ENCODE results near the gene NKX6-1.

The NKX6-1 gene

GRCh38 chr4:84498935-84499623, at the start of gene NKX6-1:
TSS of gene NKX6-1 (minus strand) at chr4:84499292. CDS start at chr4:84498228, 1,064 bp downstream.
- DNase-seq (ENCODE audit: low spot score) = peak; percentile 86

- DNase-seq (ENCODE audit: low spot score) = no peak
Observed at GRCh38 chr4:84547211-84547610, 48.1 kb upstream of the NKX6-1 start.

GRCh38 chr4:84545093-84545492, 46.0 kb upstream of the NKX6-1 start:
- DNase-seq (ENCODE audit: low spot score) = no peak

GRCh38 chr4:84535901-84536300, 36.8 kb upstream of the NKX6-1 start:
- no peak for DNase-seq (ENCODE audit: low spot score)

GRCh38 chr4:84531689-84532088, 32.6 kb upstream of the NKX6-1 start:
- no peak for DNase-seq (ENCODE audit: low spot score)

GRCh38 chr4:84530871-84531270, 31.8 kb upstream of the NKX6-1 start:
- DNase-seq (ENCODE audit: low spot score) = no peak

- DNase-seq (ENCODE audit: low spot score) = no peak
Observed at GRCh38 chr4:84530454-84530853, 31.4 kb upstream of the NKX6-1 start.

- peak; percentile 28 for DNase-seq (ENCODE audit: low spot score)
Observed at GRCh38 chr4:84529169-84529751, 30.2 kb upstream of the NKX6-1 start.

- no peak for DNase-seq (ENCODE audit: low spot score)
Observed at GRCh38 chr4:84527391-84527790, 28.3 kb upstream of the NKX6-1 start.

- no peak for DNase-seq (ENCODE audit: low spot score)
Observed at GRCh38 chr4:84515075-84515474, 16.0 kb upstream of the NKX6-1 start.

- no peak for DNase-seq (ENCODE audit: low spot score)
Observed at GRCh38 chr4:84512277-84512676, 13.2 kb upstream of the NKX6-1 start.

GRCh38 chr4:84511703-84512102, 12.6 kb upstream of the NKX6-1 start:
- DNase-seq (ENCODE audit: low spot score) = no peak

- DNase-seq (ENCODE audit: low spot score) = no peak
Observed at GRCh38 chr4:84507941-84508340, 8.8 kb upstream of the NKX6-1 start.

GRCh38 chr4:84504821-84505220, 5.7 kb upstream of the NKX6-1 start:
- no peak for DNase-seq (ENCODE audit: low spot score)

- DNase-seq (ENCODE audit: low spot score) = peak; percentile 79
Observed at GRCh38 chr4:84503495-84504437, 4.7 kb upstream of the NKX6-1 start.

- DNase-seq (ENCODE audit: low spot score) = no peak
Observed at GRCh38 chr4:84502955-84503373, 3.9 kb upstream of the NKX6-1 start.

- no peak for DNase-seq (ENCODE audit: low spot score)
Observed at GRCh38 chr4:84502333-84502954, 3.4 kb upstream of the NKX6-1 start.

- DNase-seq (ENCODE audit: low spot score) = no peak
Observed at GRCh38 chr4:84501721-84502267, 2.7 kb upstream of the NKX6-1 start.

GRCh38 chr4:84501202-84501503, 2.1 kb upstream of the NKX6-1 start:
- no peak for DNase-seq (ENCODE audit: low spot score)

- no peak for DNase-seq (ENCODE audit: low spot score)
Observed at GRCh38 chr4:84500386-84501201, 1.5 kb upstream of the NKX6-1 start.

GRCh38 chr4:84499624-84499982, 511 bp upstream of the NKX6-1 start:
- no peak for DNase-seq (ENCODE audit: low spot score)
